RCC 7860 (cell line): ENCODE data around the gene APP.

Experiments
- DNase-seq: peaks from one replicate; pipeline ENCODE4 v3.0.0-alpha.2; 2015; ENCODE audit warnings: low spot score
- FAIRE-seq: peaks from 2 replicates; lab custom pipeline; 2012; peaks lifted over from hg19 to GRCh38; lab: Jason Lieb, UNC

The APP gene

GRCh38 chr21:26072666-26073615 lies 97.6 kb downstream of the APP start:
- peak; percentile 52 for DNase-seq
- peak; percentile 75 for FAIRE-seq

- peak; percentile 74 for FAIRE-seq
- peak; percentile 28 for DNase-seq
These were observed 99.6 kb downstream of the APP start for GRCh38 chr21:26070822-26071425.

DNA sequence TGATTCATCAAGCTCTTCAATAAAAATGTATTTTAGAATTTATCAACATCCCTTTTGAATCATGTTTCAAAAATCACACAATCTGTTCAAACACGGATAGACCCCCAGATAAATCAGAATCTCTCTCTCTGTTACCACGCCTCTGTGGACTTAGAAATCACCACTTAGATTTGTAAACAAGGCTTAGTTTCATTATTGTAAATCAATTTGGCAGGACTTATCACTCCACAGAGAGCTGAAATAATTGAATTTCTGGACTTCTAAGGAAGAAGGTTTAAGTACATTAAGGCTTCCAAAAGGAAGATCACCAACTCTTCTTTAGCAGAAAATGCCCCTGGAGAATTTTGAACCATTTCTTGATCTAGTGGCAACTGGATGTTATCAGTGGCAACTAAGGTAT lies 100.4 kb downstream of the APP start:
- no peak for FAIRE-seq

DNA sequence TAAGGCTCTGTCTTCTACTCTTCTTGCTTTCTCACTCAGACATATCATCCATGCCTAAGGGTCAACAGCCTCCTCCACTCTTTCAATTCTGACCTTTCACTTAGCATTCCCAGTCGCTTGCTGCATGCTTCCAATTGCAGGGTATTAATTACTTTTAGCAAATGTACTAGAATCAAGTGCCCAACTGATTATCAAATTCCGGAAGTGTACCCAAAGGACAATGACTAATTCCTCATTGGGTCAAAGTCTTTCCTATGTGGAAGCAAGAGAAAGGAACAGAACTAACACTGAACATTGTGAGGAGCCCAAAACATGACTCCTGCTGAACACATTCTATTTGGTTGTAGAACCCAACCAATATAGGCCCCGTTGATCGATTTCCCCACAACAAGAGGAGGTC lies 101.8 kb downstream of the APP start:
- DNase-seq (no peak), FAIRE-seq (no peak)

More for the DNA sequence above, 100.4 kb downstream of the APP start:
- DNase-seq = no peak

DNA sequence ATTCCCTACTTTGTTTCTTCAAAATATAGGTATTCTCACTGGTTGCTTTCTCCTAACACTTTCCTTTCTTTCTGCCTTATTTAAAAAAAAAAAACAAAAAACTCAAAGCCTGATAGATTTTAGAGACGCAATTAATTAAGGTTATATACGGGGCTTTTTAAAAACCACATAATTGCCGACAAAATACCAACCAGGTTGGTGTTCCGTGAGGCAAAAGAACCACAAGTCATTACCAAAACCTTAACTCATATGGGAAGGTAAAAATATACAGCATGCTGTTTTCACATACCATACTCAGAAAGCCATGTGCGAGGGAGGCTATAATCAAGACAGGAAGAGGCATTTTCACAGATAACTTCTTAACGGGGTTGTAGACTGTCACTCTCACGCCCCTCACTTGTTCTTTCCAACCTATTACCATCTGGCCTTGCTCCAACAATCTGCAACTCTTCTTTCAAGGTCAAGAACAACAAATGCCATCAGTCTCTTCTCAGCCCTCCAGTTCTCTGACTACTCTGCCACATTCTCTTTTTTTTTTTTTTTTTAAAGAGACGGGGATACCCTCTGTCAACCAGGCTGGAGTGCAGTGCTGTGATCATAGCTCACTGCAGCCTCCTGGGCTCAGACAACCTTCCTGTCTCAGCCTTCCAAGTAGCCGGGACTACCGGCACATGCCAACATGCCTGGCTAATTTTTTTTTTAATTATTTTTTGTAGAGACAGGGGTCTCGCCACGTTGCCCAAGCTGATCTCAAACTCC lies 102.6 kb downstream of the APP start:
- DNase-seq = no peak

DNA sequence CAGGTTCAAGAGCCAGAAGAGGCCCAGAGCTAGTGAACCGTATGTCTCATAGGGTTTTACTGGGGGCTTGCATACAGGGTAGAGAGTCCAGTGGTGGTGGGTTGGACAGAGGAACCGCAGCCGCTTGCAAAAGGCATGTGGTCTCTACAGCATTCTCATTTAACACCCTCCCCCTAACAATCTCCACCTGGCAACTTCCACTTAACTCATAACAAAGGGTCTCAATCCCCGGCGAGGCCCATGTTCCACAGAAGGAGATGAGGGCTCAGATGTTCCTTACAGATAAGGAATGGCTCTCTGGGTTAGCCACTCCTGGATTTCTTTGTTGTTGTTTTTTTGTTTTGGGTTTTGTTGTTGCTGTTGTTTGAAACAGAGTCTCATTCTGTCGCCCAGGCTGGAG lies 106.1 kb downstream of the APP start:
- DNase-seq (no peak), FAIRE-seq (no peak)

More for the DNA sequence above, 102.6 kb downstream of the APP start:
- FAIRE-seq = no peak

DNA sequence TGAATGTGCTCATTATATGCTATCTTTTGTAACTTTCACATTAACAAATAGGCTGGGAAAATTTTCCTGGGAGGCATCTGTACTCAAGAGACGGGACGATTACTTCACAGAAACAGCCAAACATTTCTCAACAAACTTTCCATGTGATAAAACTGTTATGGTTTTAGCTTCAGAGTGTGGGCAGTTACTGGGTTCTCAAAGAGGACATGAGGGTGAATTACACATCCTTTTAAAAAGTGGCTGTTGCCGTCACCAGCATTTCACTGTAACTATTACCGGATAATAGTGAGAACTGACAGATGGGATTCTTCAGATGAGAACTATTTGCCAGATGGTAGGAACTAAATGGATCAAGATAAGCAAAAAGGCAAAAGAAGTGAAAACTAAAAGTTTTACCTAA lies 109.1 kb downstream of the APP start:
- FAIRE-seq (no peak), DNase-seq (no peak)

DNA sequence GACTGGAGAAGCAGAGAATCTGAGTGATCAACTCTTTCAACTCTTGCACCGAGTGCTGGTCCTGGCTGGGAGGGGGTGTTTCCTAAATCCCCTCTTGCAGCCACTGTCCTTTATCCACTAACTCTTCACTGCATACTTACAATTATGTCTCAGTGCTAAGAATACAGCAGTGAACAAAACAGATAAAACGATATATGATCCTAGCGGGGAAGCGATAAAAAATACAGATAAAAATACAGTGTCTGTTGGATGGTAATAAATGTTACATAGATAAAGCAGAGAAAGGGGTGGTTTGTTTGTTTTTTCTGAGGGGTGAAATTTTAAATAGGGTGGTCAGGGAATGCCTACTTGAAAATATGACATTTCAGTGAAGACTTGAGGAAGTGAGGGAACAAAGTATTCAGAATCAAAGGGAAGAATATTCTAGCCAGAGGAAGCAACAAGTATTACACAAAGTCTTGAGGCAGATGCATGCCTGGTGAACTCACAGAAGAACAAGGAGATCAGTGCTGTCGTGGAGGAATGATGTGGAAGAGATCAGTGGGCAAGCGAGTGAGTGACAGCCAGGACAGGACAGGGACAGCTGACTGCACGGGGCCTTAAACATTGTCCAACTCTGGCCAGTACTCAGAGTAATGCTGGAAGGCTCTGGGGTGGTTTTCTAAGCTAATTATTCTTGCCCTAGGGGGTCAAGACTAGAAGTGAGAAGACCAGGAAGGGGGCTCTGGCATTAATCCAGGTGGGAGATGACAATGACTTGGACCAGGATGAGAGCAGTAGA lies 110.0 kb downstream of the APP start:
- no peak for DNase-seq

DNA sequence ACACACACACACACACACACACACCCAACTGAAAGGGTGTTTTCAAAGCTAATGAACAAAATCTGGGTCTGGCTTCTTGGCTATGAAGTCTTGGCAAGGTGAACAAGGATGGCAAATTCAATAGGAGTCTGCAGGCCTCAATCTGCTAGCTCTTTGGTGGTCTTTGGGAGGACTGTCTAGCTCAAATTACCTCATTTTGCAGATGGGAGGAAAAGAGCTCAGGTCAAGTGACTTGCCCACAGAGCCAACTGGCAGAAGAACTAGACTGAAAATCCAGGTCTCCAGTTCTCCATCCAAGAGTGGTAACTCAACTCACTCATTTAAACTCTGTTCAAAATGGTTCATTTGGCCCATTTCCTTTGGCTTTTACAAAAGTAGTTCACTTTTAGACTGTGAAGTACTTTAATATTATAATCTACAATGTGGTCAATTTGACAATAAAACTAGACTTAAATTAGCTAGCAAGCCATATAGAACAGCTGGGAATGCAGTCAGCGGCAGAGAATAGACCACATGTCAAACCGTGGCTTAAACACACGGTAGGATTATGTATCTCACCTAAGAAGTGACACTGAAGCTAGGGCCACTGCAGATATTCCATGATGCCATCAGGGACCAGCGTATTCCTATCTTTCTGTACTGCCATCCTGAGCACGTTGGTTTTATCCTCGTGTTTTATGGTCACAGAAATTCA lies 112.9 kb downstream of the APP start:
- DNase-seq = no peak

More for the DNA sequence above, 110.0 kb downstream of the APP start:
- FAIRE-seq = no peak

DNA sequence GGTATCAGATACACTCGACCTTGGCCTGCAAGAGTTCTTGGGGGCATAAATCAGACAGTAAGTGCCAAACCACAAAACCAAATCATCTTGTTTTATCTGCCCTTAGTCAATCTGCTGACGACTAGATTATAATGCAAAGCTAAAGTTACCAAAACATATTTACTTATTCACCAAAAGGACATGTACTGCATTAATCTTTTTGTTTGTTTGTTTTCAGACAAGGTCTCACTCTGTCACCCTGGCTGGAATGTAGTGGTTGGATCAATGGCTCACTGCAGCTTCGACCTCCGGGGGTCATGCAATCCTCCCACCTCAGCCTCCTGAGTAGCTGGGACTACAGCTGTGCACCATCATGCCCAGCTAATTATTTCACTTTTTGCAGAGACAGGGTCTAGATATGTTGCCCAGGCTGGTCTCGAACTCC lies 114.7 kb downstream of the APP start:
- FAIRE-seq (no peak), DNase-seq (no peak)

More for the DNA sequence above, 112.9 kb downstream of the APP start:
- FAIRE-seq = no peak

- DNase-seq (no peak), FAIRE-seq (no peak)
These were observed 115.6 kb downstream of the APP start for GRCh38 chr21:26055010-26055409.

DNA sequence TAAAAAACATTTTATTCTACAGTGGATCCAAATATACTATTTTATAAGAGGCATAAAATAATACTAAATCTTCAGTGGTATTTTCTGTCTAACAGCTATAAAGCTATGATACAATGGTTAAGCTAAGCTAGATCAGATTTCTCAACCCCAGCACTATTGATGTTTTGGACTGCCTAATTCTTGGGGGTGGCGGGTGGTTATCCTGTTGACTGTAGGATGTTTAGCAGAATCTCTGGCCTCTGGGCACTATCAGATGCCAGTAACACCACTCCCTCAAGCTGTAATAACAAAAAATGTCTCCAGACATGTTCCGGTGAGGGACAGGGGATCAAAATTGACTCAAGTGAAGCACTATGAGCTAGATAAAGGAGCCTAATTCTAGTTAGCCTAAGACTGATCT lies 118.5 kb downstream of the APP start:
- no peak for FAIRE-seq
- no peak for DNase-seq

- no peak for FAIRE-seq
- DNase-seq = no peak
These were observed 119.7 kb downstream of the APP start for GRCh38 chr21:26050857-26051256.

DNA sequence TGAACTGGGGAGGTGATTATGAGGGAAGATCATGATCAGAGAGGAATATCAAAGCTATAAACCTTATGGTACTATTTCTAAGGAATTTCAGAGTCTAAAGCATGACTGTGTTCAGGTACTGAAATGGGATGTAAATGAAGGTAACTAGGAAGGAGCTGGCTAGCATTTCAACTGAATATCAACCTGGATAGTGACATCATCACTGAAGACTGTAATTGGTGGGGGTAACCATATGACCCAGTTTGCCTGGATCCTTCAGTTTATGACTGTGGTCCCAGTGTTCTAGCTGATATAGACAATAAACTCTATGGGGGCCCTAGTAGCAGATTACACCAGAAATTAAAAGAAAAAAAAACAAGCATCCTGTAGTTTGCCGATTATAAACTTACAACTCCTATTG lies 120.8 kb downstream of the APP start:
- no peak for DNase-seq
- no peak for FAIRE-seq

- no peak for DNase-seq
- no peak for FAIRE-seq
These were observed 123.1 kb downstream of the APP start for GRCh38 chr21:26047279-26047967.

DNA sequence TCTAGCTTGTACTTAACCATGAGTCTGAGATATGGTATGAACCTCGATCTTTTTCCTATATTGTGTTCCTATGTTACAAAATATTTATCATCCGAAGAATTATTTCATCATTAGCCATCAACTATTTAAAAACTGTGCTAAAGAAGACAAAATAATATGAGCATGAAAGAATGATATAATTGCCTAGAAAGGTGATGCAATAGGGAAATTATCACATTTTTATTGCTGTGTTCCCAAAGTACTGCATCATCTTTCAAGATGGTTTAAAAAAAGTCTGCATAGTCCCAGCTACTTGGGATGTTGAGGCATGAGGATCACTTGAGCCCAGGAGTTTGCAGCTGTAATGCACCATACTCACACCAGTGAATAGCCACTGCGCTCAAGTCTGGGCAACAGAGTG lies 126.7 kb downstream of the APP start:
- FAIRE-seq = no peak
- DNase-seq = no peak

DNA sequence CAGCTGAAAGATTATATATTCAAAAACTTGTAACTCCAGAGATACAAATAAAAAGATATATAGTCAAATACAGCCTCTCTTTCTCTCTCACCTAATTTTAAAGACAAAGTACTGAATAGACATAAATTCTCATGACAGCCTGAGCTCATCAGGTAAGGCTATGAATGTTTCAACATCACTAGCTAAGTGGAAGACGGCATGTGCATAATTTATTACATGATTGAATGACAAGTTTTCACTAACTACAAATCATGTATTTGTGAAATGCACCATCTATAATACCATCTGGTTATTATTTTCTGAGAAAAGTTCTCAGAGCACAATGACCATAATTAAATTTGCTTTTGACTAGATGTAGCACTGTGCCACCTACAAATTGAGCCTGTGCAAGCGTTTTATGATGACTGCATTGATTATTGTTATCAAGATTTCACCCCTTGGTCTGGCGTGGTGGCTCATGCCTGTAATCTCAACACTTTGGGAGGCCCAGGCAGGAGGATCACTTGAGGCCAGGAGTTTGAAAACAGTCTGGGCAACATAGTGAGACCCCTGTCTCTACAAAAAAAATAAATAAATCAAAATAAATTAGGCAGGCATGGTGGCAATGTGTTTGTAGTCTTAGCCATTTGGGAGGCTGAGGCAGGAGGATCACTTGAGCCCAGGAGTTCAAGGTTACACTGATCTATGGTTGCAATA lies 128.2 kb downstream of the APP start:
- DNase-seq (no peak), FAIRE-seq (no peak)

- no peak for FAIRE-seq
- DNase-seq = no peak
These were observed 129.0 kb downstream of the APP start for GRCh38 chr21:26041431-26042180.
